Non-pigmented ciliary epithelial cell (primary cell): ENCODE results near the gene C9.
"Not testable (repeated sequence)": the region's sequence is repeated elsewhere in the genome, so short reads cannot be mapped to it uniquely, and the experiment has no call there.

Source experiments
- DNase-seq: peaks from one replicate; pipeline ENCODE4 v3.0.0-alpha.2; 2010; ENCODE audit warnings: low read depth

Gene C9

DNA sequence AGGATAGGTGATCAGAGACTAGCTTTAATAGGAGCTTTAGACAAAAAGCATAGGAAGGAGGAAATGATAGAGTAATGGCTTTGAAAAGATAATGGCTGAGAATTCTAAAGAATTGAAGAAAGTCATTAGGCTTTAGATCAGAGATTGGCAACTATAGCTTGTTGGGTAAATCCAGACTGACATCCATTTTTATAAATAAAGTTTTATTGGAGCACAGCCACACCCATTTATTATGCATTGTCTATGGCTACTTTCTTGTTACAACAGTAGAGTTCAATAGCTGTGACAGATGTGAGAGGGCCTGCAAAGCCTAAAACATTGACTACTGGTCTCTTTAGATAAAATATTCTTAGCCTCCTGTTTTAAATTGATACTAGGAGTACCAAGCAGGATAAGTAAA lies 104.2 kb downstream of the C9 start:
- no peak for DNase-seq

DNA sequence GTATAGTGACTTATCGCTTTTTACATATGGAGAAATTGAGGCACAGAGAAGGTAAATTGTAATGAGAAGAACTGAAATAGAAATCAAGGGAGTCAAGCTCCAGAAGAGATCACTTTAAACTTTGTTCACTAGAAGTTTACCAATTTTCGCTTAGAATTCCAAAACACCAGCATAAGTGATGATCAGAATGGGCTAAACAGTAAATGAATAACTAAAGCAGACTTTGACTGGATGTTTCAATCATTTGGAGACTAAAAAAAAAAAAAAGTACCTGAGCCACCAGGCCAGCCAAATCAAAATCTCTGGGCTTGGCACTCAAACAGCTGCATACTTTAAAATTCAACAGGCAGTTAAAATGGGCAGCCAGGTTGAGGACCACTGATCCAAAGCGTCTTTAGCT lies 106.7 kb downstream of the C9 start:
- no peak for DNase-seq

DNA sequence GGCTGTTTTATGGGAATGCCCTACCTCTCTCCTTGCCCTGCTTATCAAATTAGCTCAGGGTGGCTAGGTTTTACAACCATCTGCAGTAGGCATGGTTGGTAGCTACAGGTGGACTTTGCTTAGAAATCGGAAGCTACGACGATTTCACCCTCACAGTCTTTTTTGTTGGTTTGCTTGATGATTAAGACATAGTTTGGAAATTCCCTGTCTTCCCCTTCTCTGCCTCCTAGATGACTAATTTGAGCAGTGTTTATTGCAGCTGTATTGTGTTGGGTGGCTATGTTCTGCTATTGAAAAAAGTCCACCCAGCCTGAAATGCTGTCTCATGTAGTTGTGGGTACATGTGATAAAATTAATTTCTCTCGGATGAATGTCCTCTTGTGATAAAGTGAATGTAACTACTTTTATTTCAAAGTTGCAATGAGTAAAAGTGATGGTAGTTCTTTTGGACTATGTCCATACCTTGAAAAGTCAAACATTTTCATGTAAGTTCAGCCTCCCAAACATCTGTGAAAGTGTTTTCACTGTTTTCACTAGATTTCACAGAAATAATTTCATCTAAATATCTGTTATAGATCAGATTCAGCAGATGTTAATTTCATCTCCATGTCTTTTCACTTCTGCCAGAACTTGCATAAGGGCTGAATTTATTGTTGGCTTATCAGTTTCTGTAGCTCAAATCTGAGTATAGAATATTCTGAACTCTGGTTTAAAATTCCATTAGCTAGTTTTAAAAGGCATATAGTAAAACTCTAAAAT lies 107.6 kb downstream of the C9 start:
- peak; percentile 70 for DNase-seq

DNA sequence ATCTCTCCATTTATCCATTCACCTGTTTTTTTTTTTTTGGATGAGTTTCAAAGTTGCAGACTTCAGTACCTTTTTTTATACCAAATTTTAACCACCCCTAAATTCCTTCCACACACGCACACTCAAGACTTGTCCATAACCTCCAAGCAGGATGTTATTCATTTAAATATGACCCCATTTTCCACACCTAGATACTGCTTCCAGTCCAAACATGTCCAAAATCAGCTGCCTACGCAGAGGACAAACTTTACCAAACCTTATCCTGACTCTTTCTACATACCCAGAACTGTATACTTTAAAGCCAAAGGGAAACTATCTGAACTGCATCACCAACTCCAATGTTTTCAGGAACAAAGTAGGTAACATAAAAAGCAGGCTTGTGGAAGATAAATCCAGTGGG lies 108.9 kb downstream of the C9 start:
- no peak for DNase-seq

DNA sequence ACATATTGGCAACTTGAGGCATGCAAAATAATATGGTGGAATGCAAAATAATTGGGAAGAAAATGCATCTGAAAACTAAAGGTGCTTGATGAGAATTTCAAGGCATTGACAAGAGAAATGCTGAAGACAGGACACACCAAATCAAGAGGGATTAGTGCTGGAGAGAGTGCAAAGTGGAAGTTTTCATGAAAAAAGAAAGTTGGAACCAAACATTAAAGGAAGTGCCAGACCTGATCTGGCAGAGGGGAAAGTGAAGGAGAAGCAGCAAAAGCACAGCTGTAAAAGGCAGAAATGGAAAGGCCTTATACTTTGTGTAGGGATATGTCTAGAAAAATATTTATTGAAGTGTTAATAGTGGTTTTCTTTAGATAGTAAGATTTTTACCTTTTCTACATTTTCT lies 109.6 kb downstream of the C9 start:
- no peak for DNase-seq

DNA sequence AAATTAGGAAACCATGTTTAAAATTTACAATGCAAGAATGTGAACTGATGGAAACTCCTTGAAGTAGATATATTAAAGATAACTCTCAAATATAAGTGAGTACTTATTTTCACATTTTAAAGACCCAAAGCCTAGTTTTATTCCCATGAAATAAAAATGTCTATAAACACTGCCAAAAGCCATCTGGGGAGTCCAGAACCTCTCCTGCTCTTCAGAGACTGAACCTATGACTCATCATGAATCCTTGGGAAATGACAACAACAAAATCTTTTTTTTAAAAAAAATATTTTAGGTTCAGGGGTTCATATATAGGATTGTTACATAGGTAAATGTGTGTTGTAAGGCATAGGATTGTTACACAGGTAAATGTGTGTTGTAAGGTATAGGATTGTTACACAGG lies 111.1 kb downstream of the C9 start:
- no peak for DNase-seq

DNA sequence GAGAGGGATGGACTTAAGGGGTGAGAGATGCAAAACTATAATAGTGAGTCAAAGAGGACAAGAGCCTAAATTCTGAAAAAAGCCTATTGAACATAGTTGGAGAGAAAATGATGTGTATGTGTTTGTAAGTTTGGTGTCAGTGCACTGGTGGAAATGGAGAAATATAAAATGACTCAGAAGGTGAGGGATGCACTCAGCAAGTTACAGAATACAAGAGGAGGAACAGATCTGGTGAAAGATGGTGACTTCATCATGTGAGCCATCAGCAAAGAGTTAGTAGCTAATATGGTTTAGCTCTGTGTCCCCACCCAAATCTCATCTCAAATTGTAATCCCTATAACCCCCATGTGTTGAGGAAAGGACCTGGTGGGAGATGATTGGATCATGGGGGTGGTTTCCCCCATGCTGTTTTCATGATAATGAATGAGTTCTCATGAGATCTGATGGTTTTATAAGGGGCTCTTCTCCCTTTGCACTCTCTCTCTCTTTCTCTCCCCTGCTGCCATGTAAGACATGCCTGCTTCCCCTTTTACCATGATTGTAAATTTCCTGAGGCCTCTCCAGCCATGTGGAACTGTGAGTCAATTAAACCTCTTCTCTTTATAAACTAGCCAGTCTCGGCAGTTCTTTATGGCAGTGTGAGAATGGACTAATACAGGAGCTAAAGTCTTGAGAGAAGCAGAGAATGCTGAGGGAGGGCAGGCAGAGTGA lies 114.6 kb downstream of the C9 start:
- no peak for DNase-seq

DNA sequence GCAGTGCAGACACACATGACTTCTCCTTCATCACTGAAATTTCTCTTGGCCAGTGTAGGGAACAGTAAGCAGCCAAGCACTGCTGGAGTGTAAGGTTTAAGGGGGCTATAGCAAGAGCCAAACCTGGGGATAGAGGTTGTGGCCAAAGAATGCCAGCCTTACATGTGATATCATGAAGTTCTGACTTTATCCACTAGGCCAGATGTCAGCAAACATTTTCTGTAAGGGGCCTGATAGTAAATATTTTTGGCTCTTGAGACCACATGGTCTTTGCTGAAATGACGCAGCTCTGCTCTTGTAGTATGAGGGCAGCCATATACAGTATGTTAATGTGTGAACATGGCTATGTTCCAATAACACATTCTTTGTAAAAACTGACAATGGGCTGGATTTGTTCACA lies 115.2 kb downstream of the C9 start:
- DNase-seq = no peak

DNA sequence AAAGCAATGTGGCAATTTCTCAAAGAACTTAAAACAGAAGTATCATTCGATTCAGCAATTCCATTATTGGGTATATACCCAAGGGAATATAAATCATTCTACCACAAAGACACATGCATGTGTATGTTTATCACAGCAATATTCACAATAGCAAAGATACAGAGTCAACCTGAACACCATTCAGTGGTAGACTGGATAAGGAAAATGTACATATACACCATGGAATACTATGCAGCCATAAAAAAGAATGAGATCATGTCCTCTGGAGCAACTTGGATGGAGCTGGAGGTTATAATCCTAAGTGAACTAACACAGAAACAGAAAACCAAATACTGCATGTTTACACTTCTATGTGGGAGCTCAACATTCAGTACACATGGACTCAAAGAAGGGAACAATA lies 123.5 kb downstream of the C9 start:
- DNase-seq = no peak

DNA sequence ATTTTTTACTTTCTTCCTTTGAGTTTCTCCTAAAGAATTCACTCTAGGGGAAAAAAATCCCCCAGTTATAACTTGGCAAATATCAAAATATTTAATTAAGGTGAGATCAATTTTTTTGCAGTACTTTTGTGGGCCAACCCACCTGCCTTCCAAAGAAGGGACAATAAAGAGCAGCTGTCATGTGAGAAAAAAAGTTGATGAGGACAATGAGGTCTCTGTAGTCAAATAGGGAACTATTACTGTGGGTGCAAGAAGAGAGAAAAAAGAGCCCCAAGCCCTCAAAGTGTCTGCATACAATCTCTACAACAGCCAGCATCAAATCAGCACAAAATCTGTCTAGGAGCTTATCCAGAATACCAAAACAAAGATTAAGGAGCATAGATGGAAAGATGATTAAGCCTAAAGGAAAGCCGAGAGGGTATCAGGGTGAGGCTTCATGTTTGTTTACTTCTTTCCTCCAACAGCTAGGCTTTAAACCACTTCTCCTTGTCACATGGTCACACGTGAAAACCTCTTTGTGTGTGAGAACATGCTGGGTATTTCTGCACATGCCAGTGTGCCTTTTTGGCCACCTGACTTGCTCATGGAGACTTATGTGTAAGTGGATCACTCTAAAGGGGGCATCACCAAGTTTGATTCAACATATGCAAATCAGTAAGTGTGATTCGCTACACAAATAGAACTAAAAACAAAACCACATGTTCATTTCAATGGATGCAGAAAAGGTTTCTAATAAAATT lies 125.8 kb downstream of the C9 start:
- DNase-seq = no peak

DNA sequence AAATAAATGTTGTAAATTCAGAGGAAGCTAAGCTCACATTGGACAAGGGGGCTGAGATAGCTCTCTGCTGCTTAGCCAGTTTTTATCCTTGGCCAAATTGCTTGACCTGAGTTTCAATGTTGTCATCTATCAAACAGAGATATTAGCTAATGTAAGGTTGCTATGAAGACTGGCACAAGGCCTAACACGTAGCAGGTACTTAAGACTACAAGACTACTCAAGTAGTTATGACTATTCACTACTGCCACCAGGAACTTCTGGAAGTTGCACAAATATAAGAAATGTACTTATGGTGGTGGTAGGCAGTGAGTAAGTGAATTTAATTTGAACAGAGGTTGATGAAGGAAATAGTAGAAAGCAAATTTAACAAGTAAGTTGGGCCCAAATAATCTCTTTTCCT lies 127.6 kb downstream of the C9 start:
- no peak for DNase-seq

DNA sequence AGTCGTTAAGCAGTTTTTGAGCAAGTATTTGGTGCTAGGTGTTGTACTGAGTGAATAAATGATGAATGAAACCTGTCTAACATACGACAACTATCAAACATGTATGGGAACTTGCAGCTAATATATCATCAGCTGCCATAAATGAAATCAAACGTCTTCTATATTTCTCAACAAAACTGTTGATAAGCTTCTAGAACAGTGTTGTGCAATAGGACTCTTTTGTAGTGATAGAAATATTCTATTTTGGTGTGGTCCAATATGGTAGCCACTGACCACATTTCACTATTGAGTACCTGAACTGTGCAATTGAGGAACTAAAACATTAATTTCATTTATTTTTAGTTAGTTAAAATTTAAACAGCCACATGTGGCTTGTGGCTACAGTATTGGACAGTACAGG lies 128.6 kb downstream of the C9 start:
- DNase-seq = no peak

DNA sequence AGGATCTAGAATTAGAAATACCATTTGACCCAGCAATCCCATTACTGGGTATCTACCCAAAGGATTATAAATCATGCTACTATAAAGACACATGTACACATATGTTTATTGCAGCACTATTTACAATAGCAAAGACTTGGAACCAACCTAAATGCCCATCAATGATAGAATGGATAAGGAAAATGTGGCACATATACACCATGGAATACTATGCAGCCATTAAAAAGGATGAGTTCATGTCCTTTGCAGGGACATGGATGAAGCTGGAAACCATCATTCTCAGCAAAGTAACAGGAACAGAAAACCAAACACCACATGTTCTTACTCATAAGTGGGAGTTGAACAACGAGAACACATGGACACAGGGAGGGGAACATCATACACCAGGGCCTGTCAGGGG lies 129.8 kb downstream of the C9 start:
- DNase-seq = not testable (repeated sequence)
